NCI-H526 treated with DMSO at 0.1 percent for 48 hours (cell line): ENCODE data around the gene REM1.
"Not testable (repeated sequence)": the region's sequence is repeated elsewhere in the genome, so short reads cannot be mapped to it uniquely, and the experiment has no call there.

Experiments used
- DNase-seq: peaks from one replicate; lab custom pipeline; 2025; lab: John Stamatoyannopoulos, UW

The REM1 gene

DNA sequence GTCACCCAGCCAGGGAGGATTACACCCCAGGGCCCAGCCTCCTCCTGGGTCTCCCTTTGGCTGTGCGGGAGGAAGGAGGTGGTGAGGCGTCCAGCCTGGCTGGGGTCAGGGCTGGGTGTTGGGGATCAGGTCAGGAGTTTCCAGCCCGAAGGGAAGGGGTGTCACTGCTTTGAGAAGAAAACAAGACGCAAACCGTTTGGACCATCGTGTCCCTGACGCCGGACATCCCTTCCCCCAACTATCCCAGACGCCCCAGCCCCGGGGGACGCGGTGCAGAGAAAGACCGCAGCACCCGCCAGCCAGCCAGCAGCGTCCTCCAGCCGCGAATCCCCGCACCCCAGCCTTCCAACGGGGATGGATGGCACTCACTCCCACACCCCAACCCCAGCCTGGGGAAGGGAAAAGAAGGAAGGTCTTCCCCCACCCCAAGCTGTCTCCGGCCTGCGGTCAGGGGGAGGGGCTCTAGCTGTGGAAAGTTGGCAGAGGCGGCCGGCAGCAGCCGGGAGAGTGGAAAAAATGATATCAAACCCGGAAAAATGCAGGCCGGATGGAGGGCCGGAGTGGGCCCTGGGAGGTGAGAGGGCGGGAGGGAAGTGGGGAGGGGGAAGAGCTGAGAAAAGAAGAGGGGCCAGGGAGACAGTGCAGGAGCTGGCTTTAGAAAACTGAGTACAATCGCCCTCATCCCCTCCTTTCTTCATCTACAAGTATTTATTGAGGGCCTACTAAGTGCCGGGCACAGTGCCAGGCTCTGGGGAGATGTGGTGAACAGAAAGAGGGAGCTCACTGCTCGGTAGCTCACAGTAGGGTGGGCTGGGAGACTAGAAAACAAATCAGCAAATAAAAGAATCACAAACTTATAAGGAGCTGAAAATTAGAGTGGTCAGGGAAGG lies 10.6 kb downstream of the REM1 start:
- no peak for DNase-seq

DNA sequence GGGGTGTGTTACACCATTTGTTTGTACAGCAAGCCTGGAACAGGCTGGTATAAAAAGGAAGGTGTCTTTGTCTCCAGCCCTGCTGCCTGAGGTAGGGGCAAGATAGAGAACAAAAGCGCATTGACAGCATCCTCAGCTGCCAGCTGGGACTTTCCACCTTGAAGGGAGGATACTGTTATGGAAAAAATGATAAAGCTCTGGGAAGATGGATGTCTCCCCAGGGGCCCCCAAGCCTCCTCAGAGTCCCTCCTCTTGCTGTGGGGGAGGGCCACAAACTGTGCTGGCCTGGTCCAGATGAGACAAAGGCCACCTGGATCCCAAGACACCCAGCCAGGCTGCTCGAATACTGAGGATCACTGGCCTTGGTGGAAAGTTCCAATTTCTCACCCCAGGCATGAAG lies 13.0 kb downstream of the REM1 start:
- peak; percentile 59 for DNase-seq

DNA sequence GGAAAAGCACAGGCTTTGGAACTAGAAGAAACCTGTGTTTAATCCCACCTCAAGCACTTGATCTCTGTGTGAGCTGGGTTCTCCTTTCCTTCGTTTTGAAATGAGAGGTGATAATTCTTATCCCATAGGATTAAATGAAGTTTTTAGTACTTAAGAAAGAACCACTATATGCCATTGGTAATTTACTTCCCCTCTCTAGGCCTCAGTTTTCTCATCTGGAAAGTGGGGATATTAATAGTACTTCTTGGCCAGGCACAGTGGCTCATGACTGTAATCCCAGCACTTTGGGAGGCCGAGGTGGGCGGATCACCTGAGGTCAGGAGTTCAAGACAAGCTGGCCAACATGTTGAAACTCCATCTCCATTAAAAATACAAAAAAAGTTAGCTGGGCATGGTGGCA lies 14.1 kb downstream of the REM1 start:
- DNase-seq: no peak

DNA sequence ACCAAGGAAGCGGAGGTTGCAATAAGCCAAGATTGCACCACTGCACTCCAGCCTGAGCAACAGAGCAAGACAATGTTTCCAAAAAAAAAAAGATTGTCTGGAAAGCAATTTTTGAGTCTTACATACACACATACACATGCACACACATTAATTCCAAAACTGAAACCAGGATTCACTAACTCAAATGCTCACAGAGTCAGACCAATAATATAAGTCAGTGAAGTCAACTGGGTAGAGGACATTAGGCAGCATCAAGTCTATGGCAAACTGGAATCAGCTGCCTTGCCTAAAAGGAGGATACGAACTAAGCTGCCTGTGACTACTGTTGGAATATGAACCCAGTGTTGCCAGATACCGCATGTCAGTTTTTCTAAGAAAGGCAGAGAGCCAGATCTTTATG lies 15.7 kb downstream of the REM1 start:
- no peak for DNase-seq

DNA sequence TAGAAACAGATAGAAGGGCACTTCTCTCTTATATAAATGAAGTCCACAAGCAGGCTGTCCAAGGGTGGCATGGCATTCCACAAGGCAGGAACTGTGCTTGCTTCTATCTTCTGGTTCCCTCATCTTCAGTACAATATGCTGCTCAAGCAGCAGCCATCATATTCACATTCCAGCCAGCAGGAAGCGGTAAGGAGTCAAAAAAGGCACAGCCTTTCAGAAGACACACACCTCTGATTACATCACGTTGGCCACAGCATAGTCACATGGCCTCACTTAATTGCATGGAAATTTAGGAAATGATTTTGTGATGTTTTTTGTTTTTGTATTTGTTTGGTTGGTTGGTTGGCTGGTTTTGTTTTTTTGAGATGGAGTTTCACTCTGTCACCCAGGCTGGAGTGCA lies 19.0 kb downstream of the REM1 start:
- no peak for DNase-seq

DNA sequence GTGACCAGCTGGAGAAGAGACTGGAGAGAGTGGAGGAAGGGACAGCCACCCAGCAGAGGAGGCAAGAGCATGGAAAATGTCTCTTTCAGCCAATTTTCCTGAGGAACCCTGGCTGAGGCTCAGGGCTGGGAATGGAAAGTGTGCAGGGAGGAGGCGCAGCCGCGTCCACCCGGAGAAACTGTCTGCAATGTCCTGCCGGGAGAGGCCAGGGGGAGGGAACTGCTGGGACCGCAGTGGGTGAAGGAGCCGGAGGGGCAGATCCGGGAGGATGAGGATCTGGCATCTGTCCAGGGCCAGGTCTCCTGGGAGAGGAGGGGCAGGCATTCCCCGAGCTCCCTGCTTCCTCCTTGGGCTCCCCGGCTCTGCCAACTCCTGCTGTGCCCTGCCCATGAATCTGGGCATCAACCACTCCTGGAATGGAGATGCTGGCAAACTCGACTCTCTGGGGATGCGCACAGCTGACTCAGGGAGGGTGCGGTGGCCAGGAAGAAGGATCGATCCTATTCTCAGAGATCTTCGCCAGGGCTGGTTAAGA lies 21.7 kb downstream of the REM1 start:
- no peak for DNase-seq

DNA sequence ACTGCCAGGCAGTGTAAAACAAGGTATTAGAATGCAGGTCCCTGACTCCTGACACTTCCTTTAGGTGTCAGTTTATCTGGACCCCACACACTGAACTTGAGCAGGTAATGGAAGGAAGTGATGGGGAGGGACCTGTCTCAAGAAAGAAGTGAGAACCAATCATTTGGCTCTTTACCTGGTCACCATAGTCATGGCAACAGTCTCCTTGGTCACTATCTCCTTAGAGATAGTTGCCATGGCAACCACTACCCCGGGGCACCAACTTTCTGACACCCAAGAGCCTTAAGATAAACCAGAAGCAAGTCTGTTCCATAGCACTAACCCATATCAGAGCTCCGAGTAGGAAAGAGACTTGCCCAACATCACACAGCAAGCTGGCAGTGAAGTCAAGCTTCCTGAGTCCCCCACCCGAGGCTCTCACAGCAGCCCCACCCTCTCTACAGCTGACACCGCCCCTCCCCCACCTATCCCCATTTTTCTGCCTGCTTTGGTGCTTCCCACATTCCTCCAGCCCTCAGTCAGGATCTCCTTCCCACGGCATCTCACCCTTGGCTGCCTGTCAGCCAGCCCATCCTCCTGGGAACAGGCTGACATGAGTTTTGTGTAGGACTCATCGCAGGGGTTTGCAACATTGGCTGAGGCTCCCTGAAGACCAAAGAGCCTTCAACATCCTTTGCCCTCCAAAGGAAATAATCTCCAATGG lies 22.9 kb downstream of the REM1 start:
- DNase-seq: no peak

DNA sequence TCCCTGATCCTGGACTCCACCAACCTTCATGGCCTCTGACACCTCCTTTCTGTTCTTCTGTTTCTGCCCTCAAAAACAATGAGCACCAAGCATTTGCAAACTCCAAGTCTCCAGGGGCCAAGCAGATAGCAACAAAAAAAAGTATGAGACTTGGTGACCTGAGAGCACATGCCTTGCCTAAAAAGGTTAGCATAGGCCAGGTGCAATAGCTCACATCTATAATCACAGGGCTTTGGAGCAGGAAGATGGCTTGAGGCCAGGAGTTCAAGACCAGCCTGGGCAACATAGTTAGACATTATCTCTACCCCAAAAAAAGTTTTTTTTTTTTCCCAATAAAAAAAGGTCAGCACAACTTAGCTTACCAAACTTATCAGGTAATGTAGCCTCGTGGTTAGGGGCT lies 25.4 kb downstream of the REM1 start:
- DNase-seq: no peak

DNA sequence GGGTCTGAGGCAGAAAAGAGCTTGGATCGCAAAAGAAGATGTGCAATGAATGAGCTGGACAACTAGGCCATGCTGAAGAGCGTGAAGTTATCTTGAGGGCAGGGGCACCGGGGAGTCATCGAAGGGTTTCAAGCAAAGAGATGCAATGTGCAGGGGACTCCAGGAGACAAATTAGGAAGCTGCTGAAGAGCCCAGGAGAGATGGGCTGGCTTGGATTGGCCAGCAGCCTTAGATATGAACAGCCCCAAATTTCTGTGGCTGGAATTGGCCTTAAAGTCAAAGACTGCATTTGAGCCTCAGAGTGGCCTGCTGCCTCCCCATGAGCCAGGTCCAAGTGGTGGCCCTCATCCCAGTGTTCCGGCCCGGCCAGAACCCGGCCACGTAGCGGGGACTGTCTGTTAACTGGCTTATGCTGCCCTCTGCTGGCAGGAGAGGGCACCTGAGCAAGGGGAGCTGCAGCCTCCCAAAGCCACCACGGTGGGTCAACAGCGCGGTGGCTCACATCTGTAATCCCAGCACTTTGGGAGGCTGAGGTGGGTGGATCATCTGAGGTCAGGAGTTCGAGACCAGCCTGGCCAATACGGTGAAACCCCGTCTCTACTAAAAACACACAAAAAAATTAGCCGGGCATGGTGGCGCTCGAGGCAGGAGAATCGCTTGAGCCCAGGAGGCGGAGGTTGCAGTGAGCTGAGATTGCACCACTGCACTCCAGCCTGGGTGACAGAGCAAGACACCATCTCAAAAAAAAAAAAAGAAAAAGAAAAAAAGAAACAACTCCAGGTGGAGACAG lies 28.0 kb downstream of the REM1 start:
- peak; percentile 13 for DNase-seq

DNA sequence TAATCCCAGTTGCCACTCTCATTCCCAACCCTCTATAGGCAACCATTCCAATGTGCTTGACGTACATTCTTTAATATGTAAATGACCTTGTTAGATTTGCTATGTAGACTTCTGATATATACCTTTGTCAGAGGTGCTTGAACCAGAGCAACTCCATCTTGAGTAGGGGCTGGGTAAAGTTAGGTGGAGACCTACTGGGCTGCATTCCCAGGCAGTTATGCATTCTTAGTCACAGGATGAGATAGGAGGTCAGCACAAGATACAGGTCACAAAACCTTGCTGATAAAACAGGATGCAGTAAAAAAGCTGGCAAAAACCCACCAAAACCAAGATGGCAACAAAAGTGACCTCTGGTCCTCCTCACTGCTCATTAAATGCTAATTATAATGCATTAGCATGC lies 30.8 kb downstream of the REM1 start:
- no peak for DNase-seq

DNA sequence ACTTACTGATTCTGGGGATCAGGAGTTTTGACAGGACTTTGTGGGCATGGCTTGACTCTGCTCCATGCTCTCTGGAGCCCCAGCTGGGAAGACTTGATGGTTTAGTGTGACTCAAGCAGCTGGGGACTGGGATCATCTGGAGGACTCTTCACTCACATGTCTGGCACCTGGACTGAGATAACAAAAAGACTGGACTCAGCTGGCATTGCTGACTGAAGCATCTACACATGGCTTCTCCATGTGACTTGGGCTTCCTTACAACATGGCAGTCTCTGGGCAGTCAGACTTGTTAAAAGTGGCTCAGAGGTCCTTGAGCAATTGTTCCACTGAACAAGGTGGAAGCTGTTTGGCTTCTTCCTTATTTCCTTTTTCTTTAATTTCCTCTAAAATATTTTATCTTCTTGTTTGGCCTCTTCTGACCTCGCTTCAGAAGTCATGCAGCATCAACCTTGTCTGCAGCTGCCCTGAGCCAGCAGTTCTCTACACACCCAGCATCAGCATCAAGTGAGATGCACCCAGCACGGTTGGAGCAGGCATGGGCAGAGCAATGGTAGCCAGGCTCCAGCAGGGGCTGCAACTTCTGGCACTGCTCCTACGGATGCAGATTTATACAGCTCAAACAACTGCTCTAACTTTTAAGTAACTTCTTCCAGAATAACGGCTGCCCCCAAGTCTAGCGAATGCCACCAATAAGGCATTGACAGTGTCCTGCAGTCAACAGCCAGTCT lies 33.6 kb downstream of the REM1 start:
- DNase-seq: no peak

DNA sequence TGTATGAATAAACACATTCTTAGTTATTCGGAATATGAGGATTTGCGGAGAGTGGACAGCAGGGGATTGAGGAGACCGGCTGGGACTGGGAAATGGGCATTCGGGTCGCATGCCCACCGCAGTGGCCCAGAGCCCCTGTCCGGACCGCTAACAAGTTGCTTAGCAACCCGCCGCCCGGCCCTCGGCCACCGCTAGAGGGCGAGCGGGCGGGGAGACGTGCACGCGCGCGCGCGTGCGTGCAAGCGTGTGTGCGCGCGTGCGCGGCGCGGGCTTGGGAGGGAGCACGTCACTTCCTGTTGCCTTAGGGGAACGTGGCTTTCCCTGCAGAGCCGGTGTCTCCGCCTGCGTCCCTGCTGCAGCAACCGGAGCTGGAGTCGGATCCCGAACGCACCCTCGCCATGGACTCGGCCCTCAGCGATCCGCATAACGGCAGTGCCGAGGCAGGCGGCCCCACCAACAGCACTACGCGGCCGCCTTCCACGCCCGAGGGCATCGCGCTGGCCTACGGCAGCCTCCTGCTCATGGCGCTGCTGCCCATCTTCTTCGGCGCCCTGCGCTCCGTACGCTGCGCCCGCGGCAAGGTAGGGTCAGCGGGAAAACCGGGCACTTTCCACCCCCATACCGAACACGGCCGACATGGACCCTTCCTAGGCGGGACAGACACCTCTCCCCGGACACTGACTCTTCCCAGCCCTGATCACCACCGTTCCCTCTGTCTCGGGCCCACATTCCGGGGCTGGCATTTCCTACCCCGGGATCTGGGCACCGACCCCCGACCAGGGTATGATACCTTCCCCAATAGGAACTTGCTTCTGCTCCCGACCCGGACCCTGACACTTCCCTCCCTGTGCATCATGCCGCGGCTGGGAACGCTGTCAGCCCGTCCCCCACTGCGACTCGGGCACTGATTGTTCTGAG lies 39.3 kb downstream of the REM1 start, which contains the start of gene HM13:
Gene HM13 (plus strand): TSS at position 289 of the 918 bp plus-strand sequence. CDS start 110 bp downstream, at position 399.
- DNase-seq: peak; percentile 82

DNA sequence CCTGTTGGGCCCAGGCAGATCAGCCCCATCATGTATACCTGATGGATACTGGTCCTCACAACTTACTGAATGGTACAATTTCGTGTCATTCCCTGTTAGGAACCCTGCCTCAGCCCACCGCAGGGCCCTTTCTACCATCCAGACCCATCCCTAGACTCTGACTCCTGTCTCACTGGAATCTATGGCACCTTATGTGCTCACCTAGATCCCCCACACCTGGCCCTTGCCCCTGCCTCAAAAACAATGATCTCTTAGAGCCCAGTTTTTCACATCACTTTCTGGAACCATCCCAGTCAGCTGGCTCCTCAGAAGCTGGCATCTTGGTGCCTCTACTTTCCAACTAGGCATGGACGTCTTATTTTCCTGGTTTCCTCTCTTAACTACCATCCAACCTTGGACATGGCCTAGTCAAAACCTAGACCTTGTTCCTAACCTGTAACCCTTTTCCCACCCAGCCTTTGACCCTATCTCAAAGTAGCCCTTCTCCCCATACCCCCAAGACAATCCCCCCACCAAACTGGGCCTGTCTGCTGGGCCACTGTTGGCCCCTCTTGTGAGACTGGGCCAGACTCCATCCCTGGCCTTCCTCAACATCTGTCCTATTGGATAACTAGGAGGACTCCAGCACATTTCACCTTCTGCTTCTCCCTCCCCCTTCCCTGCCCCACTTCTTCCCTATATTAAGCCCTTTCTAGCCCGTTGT lies 40.1 kb downstream of the REM1 start:
- no peak for DNase-seq

DNA sequence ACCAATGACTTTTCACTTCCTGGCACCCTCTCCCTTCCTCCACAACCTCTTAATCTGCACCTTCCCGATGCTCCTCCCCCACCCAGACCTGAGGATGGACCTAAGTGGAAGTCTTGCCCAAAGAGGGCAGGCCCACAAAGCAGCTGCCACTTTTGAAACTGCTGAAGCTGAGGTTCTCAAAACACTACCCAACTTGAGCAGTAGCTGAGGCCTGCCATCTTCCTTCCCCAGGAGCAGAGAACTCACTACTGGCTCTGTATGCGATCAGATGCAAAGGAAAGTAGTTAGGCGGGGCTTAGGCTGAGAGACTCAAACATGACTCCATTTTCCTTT lies 40.7 kb downstream of the REM1 start:
- DNase-seq: no peak

DNA sequence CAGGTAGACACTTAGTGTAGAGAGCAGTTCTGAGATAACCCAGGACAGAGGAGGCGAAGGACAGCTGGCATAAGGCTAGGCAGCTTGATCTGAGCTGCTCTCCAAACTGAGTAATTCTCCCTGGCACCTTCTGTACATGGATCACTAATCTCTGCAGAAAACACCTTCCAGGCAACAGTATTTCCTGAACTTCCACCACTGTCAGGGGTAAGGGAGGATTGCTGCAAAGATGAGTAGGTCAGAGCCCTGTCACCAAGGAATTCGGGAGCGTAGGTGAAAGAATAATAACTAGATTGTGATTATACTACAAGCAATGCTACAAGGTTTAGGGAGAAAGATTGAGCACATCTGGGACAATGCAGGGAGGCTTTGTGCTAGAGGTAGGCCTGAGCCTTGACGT lies 41.1 kb downstream of the REM1 start:
- no peak for DNase-seq

DNA sequence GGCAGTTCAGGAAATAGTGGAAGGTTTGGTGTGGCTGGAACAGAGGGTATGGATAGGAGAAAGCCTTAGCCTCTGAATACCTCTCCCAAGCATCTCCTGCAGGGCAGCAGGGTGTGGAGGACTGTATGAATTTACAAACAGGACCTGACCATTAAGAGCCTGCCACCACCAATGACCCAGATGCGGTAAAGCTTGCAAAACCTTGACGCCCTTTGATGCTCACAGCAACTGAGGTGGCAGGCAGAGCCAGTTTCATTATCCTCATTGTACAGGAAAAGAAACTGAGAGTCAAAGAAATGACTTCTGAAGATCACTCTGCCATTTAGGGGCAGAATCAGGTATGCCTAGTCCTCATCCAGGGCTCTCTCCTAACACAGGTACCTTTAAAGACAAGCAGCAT lies 41.6 kb downstream of the REM1 start:
- no peak for DNase-seq

DNA sequence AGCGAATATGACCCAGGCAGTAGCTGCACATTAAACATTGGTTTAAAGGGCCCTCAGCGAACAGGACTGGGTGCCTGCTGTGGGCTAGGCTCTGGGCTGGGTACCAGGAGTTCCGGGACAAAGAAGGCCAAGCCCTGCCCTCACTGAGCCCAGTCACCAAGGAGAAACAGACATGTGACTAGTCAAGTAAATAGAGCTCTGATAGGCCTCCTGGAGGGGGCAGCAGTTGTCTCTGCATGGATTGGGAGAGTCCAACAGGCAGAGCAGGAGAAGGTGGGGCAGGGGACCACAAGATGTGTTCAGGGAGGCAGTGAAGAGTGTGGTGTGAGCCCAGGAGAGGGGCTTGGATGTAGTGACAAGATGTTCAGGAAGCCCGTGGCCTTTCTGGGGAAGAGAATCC lies 42.3 kb downstream of the REM1 start:
- DNase-seq: peak; percentile 43

DNA sequence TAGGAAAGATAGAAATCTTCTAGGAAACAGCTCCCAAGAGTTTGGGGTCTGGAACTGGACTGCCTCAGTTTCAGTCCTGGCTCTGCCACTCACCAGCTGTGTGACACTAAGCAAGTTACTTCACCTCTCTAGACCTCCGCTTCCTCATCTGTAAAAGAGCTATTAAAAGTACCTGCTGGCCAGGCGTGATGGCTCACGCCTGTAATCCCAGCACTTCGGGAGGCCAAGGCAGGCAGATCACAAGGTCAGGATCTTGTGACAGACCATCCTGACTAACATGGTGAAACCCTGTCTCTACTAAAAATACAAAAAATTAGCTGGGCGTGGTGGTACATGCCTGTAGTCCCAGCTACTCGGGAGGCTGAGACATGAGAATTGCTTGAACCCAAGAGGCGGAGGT lies 46.2 kb downstream of the REM1 start:
- DNase-seq: not testable (repeated sequence)

DNA sequence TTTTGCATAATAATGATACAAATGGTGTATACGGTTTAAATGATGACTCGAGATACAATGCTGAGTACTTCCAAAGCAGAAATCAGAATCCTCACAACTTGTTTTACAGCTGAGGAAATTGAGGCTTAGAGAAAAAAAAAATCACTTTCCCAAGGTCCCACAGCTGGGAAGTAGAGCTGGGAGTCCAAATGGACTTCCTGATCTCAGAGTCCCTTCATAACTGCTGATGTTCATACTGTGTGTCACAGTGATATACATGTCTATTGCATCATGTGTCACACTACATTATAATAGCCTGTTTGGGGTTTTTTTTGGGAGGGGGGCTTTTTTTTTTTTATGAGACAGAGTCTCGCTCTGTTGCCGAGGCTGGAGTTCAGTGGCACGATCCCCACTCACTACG lies 47.6 kb downstream of the REM1 start:
- no peak for DNase-seq
